DMS 273 treated with DMSO at 0.1 percent for 48 hours (cell line): ENCODE data around the gene AGER.
"Not testable (repeated sequence)": the region's sequence is repeated elsewhere in the genome, so short reads cannot be mapped to it uniquely, and the experiment has no call there.

Source experiments
- DNase-seq: peaks from one replicate; lab custom pipeline; 2025; lab: John Stamatoyannopoulos, UW

Gene AGER

GRCh38 chr6:32148289-32149091, 35.6 kb downstream of the AGER start:
- no peak for DNase-seq

- DNase-seq = no peak
Observed at GRCh38 chr6:32147401-32148132, 36.5 kb downstream of the AGER start.

DNA sequence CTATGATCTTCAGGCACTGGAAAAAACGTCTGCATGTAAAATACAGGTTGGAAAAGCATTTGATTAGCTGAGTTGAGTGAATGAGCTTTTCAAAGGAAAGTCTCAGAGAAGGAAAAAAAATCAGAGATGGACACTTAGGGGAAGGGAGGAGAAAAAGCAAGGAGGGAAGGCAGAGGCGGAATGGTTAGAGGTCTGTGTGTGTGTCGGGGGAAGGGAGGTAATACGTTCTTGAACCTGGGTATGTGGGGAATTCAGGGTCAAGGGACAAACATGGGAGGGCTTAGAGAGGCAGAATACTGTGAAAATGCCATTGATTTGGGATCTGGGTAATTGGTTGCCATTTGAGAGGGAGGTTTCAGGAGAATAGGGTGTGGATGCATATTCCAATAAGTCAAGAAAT, 37.4 kb downstream of the AGER start:
- no peak for DNase-seq

DNA sequence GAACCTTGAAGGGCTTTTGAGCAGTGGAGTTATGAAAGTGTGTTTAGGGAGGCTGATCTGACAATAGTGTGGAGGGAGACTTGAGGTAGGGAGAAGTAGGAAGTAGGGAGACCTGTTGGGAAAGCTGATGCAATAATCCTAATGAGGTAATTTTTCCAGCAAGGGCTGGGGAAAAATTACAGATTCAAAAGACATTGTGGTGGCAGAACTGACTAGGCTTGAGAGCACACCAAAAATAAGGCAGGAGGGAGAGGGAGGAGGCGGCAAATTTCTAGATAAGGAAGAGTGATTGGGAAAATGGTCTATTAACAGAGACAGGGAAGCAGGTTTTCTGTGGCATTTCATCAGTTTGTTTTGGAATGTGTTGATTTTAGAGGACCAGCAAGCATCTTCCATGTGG, 37.8 kb downstream of the AGER start:
- DNase-seq = no peak

GRCh38 chr6:32144238-32144637, 39.8 kb downstream of the AGER start:
- not testable (repeated sequence) for DNase-seq

DNA sequence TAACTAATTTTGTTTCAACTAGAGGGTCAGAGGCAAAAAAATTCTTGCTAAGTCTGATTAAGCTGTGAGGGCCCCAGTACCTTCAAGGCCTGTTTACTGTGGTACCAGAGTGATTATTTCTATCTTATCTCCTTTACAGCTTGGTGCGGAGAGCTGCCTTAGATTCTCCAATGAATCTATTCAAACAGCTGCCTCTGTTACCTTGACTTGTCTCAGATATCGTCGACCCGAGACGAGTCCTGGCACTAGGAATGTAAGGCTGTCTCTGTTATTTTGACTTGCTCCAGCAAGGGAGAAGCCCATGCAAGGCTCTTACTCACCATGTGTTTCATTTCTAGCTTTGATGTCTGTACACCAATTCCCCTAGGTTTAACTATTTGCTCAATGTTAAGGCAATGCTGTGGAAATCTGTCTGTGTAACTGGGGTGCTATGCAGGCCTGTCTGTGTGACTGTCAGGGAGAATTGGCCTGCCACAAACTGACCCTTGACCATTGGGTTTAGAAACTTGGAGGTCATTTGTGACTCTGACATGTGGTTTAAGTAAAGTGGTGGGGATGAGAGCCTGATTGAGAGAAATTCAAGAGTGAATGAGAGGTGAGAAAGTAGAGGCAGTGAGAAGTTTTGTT, 43.5 kb downstream of the AGER start:
- no peak for DNase-seq

DNA sequence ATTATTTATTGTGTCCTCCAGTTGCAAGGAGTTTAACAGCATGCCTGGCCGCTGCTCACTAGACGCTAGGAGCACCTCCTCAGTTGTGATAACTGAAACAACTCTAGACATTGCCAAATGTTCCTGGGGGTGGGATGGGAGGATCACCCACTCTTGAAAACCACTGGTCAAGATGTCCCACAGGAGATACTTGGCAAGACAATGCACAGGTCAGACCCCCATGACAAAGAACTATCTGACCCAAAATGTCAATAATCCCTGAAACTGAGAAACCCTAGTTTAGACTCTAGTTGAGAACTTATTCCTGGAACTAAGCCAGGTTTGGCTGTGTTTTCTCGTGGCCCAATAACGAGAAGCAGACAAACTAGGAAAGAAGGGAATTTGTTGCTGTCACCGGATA, 44.5 kb downstream of the AGER start:
- DNase-seq = no peak

DNA sequence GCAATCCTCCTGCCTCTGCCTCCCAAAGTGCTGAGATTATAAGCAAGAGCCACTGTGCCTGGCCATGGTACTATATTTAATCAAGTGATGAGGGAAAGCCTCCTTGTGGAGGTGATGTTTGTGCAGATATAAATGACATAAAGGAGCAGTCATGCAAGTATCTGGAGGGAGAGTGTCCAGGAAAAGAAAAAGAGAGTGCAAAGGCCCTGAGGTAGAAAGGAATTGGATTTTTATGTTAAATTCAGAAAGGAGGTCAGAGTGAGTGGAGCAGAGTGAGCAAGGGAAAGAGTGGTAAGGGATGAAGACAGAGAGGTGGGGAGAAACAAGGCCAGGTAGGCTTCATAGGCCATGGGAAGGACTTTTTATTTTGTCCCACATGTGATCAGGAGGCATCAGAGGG, 46.6 kb downstream of the AGER start:
- no peak for DNase-seq

DNA sequence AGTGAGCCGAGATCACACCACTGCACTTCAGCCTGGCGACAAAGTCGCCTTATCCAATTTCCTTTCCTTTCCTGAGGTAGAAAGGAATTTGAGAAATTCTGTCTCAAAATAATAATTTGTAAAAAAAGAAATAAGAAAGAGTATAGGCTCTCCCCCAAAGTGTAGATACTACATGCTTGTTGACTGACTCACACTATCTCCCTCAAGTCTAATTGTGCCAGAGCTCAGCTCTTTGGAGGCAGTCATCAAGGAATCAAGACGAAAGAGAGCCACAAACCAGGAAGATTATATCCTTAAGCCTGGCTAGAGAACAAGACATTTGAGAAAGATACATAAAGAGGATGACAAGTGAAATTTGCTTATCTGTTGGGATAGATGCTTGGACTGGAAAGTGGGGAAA, 50.3 kb downstream of the AGER start:
- no peak for DNase-seq

GRCh38 chr6:32132110-32132509, 51.9 kb downstream of the AGER start:
- no peak for DNase-seq

- DNase-seq = no peak
Observed at GRCh38 chr6:32131439-32131948, 52.6 kb downstream of the AGER start.
